CD4-positive, alpha-beta T cell treated with Interleukin-4 for 1 hour (primary cell): ENCODE results near the gene LPO.
A peak's percentile ranks its signal among the peaks of the same experiment; 100 is the strongest.

ENCODE experiments used
- DNase-seq, 2 donors: peaks; one replicate each; pipeline ENCODE4 v3.0.0-alpha.2; 2020 to 2022

Gene LPO

DNA sequence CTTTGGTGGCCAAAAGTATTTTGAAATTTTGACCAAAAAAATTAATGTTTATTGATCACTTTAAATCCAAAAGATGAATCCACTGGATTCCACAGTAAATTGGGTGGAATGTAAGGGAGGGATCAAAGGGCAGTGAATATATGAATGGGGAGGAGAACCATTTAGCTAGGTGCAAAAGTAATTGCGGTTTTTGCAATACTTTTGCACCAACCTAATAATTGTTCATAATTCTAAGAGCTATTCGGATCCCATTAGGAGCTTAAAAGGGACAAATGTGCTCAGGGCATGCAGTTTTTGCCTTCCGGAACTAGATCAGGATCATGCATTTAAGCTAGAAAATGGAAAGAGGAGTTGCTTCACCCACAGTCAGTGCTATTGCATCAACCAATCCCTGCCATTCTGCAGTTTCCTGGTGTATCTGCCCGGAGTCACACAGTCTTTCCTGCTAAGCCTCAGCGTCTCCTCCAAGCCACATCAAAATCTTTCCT, at the start of gene LPO:
Gene LPO, plus strand, starts transcription at position 438 of the 488 bp plus-strand sequence. CDS start 4,396 bp downstream, outside the sequence.
- no peak for DNase-seq

DNA sequence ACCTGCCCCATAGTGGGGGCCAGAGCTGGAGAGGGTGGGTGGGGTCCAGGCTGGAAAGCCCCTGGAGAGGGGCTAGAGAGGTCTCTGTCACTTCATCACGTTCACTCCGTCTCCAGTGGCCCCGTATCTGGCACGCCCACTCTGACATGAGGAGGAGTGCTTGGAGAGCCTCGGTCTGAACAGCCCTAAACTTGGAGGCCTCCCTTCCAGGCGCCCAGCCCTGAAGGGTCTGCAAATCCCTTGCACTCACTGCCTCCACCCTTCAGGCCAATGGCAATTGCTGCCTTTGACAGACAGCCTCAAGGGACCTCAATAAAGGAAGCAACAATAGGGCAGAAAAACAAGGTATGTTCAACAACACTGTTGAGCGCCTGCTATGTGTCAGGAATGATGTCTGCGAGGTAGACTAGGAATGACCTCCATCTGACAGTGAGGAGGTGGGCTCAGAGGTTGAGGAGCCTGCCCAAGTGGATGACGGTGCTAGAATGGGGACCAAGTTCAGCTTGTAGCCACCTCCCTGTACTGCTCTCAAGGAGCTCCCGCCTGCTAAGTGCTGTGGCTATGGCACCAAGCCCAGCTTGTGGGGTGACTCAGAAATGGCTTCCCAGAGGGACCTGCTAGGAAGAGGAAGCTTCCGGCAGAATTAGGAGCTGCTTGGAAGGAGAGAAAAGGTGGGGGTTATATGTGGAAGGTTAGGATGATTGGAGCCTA, 48.8 kb upstream of the LPO start:
- DNase-seq = no peak

DNA sequence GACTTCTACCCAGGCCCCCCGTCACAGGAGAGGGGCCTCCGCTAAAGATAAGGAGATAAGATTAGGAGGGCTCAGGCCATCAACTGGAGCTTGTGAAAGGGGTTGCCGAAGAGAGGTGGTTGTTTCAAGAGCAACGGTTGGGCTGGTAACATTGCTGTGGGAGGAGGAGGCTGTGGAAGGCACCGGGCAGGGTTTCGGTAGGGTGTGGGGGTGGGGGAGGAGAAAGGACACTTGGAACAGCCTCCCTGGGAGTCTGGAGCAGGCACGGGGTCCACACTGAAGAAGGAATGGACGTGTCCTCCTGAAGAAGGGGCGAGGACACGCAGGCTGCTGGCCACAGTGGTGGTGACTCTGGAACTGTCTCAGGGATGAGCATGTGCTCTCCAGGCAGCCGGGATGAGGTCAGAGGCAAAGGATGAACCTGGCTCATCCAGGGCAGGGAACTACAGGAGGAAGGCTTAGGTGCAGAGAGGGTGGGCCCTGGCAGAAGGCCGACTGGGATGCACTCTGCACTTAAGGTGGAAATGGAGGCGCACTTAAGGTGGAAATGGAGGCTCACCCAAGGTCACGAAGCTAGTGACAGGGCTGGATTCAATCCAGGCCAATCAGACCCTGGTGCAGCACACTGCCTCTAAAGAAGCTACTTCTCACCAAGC, 47.0 kb upstream of the LPO start:
- no peak for DNase-seq

DNA sequence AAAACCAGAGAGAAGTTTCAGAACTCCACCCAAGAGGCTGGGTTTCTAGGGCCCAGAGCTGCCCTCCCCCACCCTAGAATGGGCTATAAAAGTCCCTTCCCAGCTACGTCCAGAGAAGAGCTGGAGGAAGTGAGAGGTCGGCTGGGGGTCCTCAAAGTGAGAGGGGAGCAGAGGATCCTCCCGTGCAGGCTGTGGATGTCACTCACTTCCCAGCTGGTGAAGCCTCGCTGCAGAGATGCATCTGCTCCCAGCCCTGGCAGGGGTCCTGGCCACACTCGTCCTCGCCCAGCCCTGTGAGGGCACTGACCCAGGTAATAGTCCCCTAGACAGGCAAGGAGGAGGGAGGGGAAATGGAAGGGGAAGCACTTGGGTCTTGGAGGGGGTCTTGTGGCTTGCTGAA, 45.8 kb upstream of the LPO start, which contains the start of gene EPX:
Gene EPX, plus strand, starts transcription at position 115 of the 400 bp plus-strand sequence. Its CDS starts 121 bp downstream, at position 236.
- DNase-seq = no peak

DNA sequence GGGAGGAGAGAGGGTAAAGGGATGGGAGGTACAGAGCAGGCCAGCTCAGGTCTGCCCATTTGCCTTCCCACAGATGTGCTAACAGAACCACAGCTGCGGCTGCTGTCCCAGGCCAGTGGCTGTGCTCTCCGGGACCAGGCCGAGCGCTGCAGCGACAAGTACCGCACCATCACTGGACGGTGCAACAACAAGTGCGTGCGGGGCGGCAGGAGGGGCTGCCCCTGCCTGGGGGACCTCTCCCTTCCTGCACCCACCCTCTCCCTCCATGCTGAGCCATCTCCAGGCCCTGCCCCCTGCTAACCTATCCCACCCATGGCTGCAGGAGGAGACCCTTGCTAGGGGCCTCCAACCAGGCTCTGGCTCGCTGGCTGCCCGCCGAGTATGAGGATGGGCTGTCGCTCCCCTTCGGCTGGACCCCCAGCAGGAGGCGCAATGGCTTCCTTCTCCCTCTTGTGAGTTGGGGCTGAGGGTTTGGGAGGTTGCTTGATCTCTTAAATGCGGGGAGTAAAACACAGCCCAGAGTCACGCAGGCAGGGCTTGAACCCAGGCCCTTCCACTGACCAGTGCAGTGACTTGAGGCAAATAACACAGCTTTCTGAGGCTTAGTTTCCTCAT, 44.6 kb upstream of the LPO start:
- no peak for DNase-seq

DNA sequence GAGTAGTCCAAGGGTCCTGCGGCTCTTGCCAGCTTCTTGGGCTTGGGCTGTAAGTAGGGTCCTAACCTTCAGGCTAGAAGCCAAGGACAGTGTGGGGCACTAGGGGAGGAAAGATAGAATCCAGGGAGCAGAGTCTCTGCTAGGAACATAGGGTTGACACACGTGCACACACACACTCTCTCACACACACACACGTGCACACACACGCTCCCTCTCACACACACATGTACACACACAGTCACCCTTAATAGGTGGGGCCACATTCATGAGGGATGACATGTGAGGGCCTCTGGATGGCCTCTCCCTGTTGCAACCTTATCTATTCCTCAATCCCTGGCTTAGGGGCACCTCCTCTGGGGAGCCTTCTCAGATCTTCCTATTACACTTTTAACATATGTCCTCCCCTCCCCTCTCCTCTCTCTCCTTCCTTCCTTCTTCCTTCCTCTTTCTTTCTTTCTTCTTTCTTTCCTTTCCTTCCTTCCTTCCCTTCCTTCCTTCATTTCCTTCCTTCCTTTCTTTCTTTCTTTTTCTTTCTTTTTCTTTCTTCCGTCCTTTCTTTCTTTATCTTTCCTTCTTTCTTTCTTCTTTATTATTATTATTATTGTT, 42.8 kb upstream of the LPO start:
- DNase-seq = no peak

DNA sequence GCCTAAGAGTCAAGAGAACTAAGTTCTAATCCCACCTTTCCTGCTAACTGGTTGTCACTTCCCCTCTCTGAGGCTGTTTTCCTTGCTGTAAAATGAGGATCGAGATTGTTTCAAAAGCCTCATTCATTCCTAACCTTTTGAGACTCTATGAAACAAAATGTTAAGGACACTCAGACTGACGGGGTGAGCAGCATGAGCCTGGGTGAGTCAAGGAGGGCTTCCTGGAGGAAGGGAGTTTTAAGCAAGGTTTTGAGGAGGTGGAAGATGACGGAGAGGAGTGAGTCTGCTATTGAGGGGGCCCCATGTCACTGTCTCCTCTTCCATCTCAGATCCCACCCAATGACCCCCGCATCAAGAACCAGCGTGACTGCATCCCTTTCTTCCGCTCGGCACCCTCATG, 41.8 kb upstream of the LPO start:
- DNase-seq = no peak

DNA sequence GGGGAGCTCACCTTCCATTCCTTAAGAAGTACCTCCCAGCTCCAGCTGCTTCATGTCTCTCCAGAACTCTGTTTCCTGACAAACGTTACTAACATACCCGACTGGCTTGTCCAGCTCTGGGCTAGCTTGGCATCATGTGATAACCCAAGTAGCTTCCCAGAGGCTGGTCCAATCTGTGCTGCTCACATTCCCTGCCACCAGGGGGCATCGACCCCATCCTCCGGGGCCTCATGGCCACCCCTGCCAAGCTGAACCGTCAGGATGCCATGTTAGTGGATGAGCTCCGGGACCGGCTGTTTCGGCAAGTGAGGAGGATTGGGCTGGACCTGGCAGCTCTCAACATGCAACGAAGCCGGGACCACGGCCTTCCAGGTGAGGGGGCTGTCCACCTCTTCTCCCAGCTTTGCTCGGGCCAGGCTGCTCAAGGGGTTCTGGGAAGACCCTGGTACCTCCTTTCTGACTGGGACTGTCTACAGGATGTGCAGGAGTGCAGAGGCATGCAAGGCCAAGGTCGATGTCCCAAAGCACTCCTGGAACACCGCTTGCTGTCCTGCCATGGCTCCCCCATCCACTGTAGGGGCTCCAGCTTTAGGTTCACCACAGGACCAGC, 38.3 kb upstream of the LPO start:
- DNase-seq = peak; percentile 52 to 59

DNA sequence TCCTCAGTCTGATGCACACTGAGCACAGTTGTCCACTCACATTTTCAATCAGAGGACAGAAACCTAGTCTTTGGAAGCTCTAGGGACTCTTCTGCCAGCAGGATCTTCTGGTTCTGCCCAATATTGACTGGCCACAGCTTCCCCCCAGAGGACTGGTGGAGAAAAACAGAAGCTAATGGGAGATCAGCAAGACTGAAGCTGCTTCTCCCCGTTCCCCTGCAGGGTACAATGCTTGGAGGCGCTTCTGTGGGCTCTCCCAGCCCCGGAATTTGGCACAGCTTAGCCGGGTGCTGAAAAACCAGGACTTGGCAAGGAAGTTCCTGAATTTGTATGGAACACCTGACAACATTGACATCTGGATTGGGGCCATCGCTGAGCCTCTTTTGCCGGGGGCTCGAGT, 35.5 kb upstream of the LPO start:
- DNase-seq = no peak

DNA sequence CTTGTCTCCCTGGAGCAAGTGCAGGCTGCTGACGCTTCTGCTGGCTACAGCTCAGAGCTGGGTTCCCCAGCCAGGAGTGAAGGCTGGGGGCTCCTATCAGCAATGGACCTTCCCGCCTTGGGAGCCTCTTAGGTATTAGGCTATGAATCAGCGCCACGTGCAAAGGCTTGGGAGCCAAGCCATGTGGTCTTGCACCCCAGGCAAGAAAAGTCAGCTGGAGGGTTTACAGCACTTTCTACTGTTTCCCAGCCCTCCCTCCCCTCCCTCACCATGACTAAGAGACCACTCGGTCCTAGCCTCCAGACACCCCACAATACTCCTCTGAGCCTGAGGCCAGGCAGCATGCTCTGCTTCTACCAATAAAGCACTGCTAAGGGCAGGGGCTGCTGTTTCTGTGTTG, 33.6 kb upstream of the LPO start:
- DNase-seq = no peak

DNA sequence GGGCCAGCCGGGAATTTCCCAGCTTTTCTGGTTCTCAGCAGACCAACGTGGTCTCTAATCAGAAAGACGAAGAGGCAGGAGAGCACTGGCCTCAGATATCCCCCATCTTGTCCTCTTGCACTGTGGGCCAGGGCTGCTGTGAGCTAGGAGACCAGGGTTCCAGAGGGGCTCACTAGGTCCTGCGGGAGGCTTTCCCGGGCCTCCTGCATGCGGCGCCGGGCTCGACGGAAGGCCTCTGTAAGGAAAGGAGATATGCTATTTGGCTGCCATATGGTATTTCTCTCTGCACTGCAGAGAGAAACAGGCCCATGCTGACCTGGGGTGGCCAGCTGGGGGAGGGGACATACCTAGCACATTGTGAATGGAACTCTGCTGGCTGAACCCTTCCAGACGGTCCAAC, 32.4 kb upstream of the LPO start:
- no peak for DNase-seq

DNA sequence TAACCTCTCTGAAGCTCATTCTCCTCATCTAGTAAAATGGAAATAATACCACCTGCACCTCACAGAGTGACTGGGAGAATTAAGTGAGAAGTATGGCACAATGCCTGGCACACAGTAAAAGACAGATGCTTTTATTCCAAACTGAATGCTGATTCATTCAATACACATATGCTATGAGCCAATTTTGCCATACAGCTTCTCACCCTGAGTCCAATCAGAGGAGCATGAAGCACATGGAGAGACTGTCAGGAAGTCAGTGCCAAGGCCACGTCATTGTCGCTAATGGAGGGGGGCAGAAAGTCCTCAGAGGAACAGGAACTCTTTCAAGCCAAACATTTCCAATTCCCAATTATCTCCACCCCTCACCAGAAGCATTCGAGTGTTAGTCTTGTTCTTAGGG, 30.9 kb upstream of the LPO start:
- DNase-seq = no peak

DNA sequence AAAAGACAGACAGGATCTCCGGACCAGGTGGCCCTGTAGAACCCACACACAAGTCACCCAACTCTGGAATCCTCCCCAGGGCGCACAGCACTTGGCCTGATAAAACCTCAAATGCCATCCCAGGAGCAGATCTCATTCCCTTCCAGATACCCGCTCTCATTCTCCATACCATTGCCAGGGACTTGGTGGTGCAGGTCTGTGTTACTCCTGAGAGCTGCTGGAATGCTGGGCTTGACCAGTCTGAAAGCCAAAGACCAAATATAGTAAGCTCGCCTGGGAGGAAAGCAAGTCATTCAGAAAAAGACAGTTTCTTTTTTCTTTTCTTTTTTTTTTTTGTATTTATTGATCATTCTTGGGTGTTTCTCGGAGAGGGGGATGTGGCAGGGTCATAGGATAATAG, 30.0 kb upstream of the LPO start:
- DNase-seq = no peak

DNA sequence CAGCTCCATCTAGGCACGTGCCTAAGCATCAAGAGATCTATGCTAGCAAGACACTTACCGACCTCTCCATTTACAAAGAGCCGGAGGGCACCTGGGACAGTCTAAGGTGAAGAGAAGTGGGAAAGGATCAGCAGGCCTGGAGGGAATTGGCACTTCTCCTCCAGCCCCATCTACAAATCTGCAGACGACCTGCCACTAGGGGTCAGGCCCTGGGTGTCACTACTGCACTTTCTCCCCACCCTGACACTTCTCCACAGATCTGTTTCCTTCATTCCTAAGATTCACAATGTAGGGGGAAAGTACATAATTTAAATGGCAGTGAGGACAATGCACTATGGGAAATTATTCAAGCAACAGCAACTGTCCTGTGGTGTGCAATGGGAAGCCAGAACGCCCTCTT, 27.5 kb upstream of the LPO start:
- no peak for DNase-seq

DNA sequence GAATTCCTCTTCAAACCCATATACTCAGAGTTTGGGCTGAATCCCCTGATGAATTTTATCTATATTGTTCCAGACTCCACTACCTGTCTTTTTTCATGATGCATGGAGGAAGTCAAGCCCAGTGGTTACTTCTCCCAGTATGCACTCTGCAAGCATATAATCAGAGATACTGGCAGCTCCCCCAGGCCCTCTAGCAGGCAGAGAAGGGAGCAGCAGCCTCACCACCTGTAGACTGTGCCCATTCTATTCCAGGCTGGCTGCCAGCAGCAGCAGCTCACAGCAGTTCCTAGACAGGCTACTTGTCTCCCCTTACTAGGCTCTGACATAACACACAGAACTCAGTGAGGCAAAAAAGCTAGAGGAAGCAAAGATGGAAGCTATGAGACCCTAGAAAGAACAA, 22.7 kb upstream of the LPO start:
- no peak for DNase-seq

DNA sequence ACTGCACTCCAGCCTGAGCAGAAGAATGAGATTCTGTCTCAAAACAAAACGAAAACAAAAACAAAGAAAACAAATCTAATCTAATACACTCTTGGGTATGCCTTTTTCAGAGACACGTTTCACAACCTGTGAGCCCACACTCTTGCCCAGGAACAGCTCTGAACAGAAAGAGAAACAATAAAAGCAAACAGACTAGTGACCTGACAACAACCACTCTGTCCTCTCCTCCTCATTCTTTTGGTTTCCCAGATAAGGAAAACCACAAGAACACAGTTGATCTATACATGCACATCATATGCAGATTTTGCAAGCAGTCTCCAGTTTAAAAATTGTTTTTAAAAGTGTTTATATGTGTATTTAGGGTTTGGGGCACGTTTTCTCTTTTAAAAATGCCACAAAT, 20.6 kb upstream of the LPO start:
- no peak for DNase-seq

DNA sequence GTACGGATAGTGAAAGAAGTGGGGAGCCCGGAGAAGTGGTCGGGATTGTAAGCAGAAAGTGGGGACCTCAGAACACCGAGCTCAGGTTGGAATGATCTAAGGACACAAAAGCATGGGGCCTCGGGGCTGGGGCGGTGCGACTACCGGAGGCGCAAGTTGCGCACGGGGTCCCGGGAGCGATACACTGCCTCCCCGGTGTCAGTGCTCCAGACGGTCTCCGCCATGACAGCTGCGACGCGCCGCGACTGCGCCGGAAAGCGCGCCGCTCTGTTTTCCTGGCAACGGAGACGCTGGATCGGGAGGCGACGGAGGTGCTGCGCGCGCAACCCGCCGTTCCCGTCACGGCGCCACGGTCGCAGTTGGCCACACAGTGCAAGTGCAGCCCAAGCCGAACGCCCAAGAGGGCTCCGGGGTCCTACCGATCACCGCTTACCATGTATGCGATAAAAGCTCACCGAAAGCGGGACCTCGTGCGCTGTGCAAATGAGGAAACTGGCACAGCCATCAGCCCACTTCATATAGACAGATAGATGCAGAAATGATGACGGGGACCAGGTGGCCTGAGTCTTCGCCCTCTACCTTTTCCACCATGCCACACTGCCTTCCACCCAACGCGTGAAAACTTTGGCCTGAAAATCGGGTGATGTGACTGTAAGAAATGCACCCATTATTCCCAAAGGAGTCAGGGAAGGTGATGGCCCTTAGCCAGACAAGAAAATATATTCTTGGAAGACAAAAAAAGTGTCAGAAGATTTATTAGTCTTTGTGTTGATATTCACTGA, 19.2 kb upstream of the LPO start, which contains the start of gene MKS1:
Gene MKS1, minus strand, starts transcription at position 249 of the 782 bp plus-strand sequence. Its CDS starts 25 bp downstream, at position 224.
- peak; percentile 96 for DNase-seq

DNA sequence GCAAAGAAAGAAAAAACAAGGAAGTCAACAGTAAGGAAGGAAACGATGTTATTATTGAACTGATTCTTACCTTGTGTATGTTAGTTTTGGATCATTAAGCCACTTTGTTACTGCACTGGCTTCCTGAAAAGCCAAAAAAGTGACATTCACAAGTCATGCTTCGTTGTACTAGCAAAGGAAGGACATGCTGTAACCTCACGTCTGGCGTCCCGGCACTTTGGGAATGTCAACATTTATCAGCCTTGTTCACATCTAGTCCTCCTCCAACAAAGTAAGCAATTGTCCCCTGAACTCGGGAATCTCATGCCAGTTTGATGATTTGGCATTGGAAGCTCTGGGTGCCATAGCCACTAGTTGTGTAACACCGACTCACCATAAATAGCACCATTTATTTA, 18.6 kb upstream of the LPO start:
- no peak for DNase-seq

DNA sequence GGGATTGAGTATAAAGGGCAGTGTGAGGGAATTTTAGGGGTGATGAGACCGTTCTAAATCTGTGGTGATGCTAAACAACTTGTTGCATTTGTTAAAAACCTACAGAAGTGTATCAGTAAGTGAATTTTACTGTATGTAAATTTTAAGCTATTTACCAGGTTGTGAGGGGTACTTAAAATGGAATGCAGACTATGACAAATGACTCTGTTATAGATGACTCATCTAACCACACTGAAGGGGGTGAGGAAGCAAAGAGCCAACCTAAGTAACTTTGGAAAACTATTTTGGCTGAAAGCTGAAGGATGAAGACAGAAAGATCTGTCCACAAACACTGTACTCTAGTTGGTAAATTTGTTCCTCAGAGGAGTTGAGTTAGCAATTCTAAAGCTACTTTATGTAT, 14.1 kb upstream of the LPO start:
- no peak for DNase-seq

DNA sequence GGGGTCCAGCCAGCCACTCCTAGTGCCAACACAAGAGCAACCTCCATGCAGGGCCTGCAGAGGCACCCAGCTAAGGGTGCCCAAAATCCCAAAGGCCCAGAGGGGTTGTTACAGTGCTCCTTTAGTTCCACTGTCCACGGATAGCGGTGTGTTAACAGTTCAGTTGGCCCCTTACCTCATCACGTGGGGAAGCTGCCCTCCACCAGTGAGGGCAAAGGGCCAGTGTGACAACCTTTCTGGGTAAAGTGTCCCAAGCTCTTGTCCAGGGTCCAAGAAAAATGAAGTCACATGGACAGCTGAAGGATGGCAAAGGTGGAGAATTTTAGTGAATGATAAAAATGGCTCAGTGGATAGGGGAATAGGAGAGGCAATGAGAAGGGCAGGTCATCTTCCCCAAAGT, 10.7 kb upstream of the LPO start:
- no peak for DNase-seq

DNA sequence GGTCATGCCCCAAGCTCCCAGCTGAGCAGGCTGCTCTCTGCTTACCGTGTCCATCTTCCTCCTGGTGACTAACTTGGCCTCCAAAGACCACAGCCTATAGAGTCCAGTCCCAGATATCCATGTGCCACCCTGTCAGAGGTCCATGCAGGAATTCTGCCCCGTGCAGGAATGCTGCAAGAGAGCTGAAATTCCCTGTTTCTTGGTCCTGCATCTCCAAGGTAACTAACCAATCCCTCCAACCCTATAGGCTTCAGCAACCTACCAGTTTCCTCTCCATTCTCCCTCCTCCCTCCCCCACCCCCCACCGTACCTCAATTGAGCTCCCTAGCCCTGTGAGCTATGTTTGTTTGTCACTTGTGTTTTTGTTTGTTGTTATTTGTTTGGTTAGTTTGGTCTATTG, 9.7 kb upstream of the LPO start:
- no peak for DNase-seq

DNA sequence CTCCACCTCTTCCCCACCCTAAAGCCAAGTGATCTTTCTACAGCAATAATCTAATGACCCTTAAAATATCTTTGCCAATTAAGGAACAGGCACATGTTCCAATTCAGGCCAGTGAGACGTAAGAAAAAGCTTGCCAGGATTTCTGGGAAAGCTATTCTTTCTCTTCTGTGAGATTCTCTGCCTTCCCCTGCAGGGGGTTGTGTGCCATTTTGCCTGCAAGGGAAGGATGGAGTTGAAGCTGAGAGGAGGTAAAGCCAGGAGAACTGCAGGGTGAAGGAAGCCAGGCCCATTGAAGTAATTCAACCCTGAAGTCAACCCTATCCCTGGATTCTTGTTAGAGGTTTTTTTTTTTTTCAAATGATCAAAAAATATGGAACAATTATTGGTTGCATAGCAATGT, 9.0 kb upstream of the LPO start:
- no peak for DNase-seq
